Endothelial cell (in vitro differentiated cells): ENCODE data around the gene SPPL2C. TPM values are rescaled to one million over a fixed set of nuclear protein-coding genes. Genes with fewer than 3 reads are reported as not detected.

Experiments
- DNase-seq: peaks from one replicate; pipeline ENCODE4 v3.0.0; 2021; ENCODE audit warnings: low spot score
- H3K27ac Mint-ChIP-seq: one replicate; pipeline ENCODE4 v1.8.0; 2021; ENCODE audit warnings: mixed read lengths, inconsistent platforms; ENCODE audit not compliant: unreplicated experiment
- H3K27me3 Mint-ChIP-seq: one replicate; pipeline ENCODE4 v1.8.0; 2021; ENCODE audit warnings: mild to moderate bottlenecking, moderate library complexity, mixed read lengths, inconsistent platforms; ENCODE audit not compliant: unreplicated experiment
- H3K36me3 Mint-ChIP-seq: one replicate; pipeline ENCODE4 v1.8.0; 2021; ENCODE audit warnings: mild to moderate bottlenecking, low read depth, mixed read lengths, inconsistent platforms; ENCODE audit not compliant: unreplicated experiment
- H3K4me1 Mint-ChIP-seq: one replicate; pipeline ENCODE4 v1.8.0; 2021; ENCODE audit warnings: mild to moderate bottlenecking, mixed read lengths, inconsistent platforms; ENCODE audit not compliant: unreplicated experiment
- H3K4me3 Mint-ChIP-seq: one replicate; pipeline ENCODE4 v1.8.0; 2021; ENCODE audit warnings: mild to moderate bottlenecking, mixed read lengths, inconsistent platforms; ENCODE audit not compliant: unreplicated experiment
- H3K9me3 Mint-ChIP-seq: one replicate; pipeline ENCODE4 v1.8.0; 2021; ENCODE audit warnings: mixed read lengths, inconsistent platforms; ENCODE audit not compliant: unreplicated experiment
- total RNA-seq: library from RNA; stranded (reverse); fragmentation: NEBNext Ultra II Directional; extraction: Animal tissue kit (Norgen Biotek cat#: 25700); gene quantifications from one replicate; pipeline ENCODE4 v1.2.1, GENCODE V29; 2021; ENCODE audit not compliant: unreplicated experiment
- TF ChIP-seq, protein P1 (sequence below): fragments of 200-600 bp; sonication (generic); IDR thresholded peaks from one replicate; pipeline ENCODE4 v1.5.0; 2021; ENCODE audit warnings: antibody characterized with exemption; ENCODE audit not compliant: unreplicated experiment

Gene SPPL2C
- total RNA-seq, 1 donor from 2014 or later = not detected

DNA sequence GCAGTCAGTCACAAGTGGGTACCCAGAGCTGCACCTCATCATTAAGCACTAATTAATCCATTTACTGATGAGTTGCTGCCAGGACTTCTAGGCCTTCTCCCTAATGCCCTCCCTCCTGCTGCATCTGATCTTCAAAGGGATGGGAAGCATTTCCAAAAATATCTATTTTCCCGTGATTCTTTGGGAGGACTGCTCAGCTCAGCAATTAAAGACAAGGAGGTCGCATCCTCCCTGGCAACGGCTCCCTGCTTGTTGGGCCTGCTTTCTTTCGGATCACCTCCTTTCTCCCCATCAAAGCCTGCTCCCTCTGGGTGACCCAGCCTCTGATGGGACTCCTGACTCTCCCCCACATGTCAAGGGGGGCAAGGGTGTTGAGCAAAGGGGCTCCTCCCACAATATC lies 26.0 kb upstream of the SPPL2C start:
- H3K27ac Mint-ChIP-seq = no peak overlapping the region
- no peaks in the 10 kb centered on the region for H3K4me1 Mint-ChIP-seq
- DNase-seq = no peak
- TF ChIP-seq, protein P1, sequence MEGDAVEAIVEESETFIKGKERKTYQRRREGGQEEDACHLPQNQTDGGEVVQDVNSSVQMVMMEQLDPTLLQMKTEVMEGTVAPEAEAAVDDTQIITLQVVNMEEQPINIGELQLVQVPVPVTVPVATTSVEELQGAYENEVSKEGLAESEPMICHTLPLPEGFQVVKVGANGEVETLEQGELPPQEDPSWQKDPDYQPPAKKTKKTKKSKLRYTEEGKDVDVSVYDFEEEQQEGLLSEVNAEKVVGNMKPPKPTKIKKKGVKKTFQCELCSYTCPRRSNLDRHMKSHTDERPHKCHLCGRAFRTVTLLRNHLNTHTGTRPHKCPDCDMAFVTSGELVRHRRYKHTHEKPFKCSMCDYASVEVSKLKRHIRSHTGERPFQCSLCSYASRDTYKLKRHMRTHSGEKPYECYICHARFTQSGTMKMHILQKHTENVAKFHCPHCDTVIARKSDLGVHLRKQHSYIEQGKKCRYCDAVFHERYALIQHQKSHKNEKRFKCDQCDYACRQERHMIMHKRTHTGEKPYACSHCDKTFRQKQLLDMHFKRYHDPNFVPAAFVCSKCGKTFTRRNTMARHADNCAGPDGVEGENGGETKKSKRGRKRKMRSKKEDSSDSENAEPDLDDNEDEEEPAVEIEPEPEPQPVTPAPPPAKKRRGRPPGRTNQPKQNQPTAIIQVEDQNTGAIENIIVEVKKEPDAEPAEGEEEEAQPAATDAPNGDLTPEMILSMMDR = no peak
- no peak overlapping the region for H3K4me3 Mint-ChIP-seq
- H3K9me3 Mint-ChIP-seq = no peaks in the 10 kb centered on the region
- H3K27me3 Mint-ChIP-seq = peaks cover 2% of the 10 kb centered on the region
- H3K36me3 Mint-ChIP-seq = no peaks in the 10 kb centered on the region

DNA sequence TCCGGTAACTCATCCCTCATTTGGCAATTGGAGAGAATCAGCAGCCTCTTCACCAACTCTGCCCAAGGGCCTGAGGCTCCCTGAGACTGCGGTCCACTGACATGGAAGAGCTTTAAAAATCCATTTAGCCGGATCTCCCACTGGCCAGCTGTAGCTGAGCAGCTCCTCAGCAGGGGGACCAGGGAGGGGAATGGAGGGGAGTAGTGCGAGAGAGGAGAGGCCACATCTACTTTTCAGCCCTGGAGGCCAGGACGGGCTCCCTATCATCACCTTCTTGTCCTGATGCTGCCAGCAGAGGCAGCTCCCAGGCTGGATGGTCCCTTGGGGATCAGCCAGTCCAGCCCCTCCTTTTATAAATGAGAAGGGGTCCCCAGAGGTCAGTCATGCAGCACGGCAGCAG lies 25.0 kb upstream of the SPPL2C start:
- H3K4me3 Mint-ChIP-seq = no peak overlapping the region
- TF ChIP-seq, protein P1 = no peak
- H3K27ac Mint-ChIP-seq = no peak overlapping the region
- no peaks in the 10 kb centered on the region for H3K9me3 Mint-ChIP-seq
- DNase-seq = no peak
- no peaks in the 10 kb centered on the region for H3K4me1 Mint-ChIP-seq
- no peaks in the 10 kb centered on the region for H3K36me3 Mint-ChIP-seq
- peaks cover 2% of the 10 kb centered on the region for H3K27me3 Mint-ChIP-seq

DNA sequence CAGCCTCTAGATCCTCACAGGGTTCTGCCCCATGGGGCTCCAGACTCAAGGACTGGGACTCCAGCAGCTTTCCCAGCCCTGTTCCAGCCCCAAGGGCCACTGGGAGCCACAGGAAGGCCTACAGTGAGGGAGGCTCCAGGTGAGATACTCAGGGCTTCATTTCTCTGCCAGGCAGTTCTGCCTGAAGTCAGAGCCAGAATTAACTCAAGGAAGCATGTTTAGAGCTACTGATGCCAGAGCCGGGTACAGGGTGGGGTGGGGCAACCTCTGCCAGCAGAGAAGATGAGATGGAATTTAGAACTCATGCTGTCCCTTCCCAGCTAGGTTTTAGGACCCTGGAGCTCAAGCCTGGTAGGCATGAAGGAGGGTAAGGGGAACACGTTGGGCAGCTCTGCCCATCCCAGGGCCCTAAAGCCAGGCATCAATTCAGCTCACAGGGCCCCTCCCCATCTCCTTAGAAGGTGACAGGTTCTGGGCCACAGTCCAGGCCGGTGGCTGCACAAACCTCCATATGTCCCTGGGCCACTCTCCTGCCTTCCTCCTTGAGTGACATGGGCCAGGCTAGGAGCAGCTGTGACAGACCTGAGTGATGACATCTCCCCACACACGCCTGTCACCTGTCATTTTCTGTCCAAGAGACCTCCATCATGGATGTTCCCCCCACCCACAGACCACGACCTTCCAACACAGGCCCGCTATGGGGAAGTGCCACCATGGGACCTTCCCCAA lies 24.5 kb upstream of the SPPL2C start:
- Mint-ChIP-seq H3K4me1 (no peaks in the 10 kb centered on the region), H3K27ac (no peak overlapping the region), H3K36me3 (no peaks in the 10 kb centered on the region), H3K4me3 (no peak overlapping the region), H3K27me3 (peaks cover 2% of the 10 kb centered on the region), H3K9me3 (no peaks in the 10 kb centered on the region)
- TF ChIP-seq, protein P1 = no peak
- no peak for DNase-seq

DNA sequence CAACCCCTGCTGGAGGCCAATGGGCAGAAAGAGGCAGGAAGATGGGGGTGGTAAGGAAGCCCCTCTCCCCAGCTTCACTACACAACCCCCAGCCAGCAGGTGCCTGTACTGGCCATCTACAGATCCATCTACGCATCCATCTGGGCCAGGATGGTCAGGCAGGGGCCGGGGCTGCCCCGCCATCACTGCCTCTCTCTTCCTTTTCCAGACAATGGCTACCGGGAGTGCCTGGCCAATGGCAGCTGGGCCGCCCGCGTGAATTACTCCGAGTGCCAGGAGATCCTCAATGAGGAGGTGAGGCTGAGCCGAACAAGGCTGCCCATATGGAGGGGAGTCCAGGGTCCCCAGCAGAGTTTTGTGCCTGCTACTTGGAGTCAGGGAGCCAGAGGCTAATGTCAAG lies 23.5 kb upstream of the SPPL2C start:
- H3K9me3 Mint-ChIP-seq = no peaks in the 10 kb centered on the region
- TF ChIP-seq, protein P1 = no peak
- no peaks in the 10 kb centered on the region for H3K36me3 Mint-ChIP-seq
- no peak overlapping the region for H3K4me3 Mint-ChIP-seq
- no peaks in the 10 kb centered on the region for H3K4me1 Mint-ChIP-seq
- no peak overlapping the region for H3K27ac Mint-ChIP-seq
- no peak for DNase-seq
- H3K27me3 Mint-ChIP-seq = peaks cover 4% of the 10 kb centered on the region

DNA sequence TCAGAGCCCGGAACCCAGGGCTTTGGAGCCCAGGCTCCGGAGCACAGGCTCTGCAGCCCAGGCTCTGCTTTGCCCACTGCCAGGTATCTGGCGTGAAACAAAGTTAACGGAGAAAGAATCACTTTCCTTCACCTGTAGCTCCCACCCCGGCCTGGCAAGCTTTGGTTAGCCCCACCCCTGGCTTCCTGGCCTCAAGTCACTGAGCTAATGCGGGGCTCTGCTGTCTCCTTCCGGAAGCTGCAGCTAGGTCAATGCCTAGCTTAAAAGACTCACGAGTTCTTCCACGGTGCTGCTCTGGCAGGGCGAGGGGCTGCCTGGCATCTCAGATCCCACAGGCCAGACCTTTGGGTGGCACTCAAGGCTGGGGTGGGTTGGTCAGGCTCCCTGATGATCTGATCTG lies 21.1 kb upstream of the SPPL2C start:
- DNase-seq = no peak
- TF ChIP-seq, protein P1 = no peak
- Mint-ChIP-seq H3K36me3 (no peaks in the 10 kb centered on the region), H3K27ac (no peak overlapping the region), H3K9me3 (no peaks in the 10 kb centered on the region), H3K4me1 (no peaks in the 10 kb centered on the region), H3K4me3 (no peak overlapping the region), H3K27me3 (peaks cover 6% of the 10 kb centered on the region)
